ENCODE measurements around the gene AOPEP. TPM values are rescaled to one million over a fixed set of nuclear protein-coding genes. Genes with fewer than 3 reads are reported as not detected.

AOPEP gene
- total and polyA plus RNA-seq, 12 donors, result 110 to 250 (median 161) TPM

GRCh38 chr9:94717761-94718160 lies 8.7 kb upstream of the AOPEP start:
- DNase-seq (no peak), ATAC-seq (no peak)
- Histone ChIP-seq H3K36me3 (no peaks in the 10 kb centered on the region), H3K27ac (no peak overlapping the region), H3K4me1 (no peaks in the 10 kb centered on the region), H3K27me3 (peaks cover 0 to 4% (median 0%) of the 10 kb centered on the region in 7 donors), H3K9me3 (peaks cover 0 to 8% (median 0%) of the 10 kb centered on the region in 11 donors), H3K4me3 (no peak overlapping the region)
- 45 to 46% methylated on average over 3 of the region's 3 CpGs for WGBS, 2 donors
- TF ChIP-seq, protein P1, sequence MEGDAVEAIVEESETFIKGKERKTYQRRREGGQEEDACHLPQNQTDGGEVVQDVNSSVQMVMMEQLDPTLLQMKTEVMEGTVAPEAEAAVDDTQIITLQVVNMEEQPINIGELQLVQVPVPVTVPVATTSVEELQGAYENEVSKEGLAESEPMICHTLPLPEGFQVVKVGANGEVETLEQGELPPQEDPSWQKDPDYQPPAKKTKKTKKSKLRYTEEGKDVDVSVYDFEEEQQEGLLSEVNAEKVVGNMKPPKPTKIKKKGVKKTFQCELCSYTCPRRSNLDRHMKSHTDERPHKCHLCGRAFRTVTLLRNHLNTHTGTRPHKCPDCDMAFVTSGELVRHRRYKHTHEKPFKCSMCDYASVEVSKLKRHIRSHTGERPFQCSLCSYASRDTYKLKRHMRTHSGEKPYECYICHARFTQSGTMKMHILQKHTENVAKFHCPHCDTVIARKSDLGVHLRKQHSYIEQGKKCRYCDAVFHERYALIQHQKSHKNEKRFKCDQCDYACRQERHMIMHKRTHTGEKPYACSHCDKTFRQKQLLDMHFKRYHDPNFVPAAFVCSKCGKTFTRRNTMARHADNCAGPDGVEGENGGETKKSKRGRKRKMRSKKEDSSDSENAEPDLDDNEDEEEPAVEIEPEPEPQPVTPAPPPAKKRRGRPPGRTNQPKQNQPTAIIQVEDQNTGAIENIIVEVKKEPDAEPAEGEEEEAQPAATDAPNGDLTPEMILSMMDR (IDR thresholded peaks at IDR 0.05), result no peak
- intact Hi-C loops (cut with DNase I), result no loop called here

DNA sequence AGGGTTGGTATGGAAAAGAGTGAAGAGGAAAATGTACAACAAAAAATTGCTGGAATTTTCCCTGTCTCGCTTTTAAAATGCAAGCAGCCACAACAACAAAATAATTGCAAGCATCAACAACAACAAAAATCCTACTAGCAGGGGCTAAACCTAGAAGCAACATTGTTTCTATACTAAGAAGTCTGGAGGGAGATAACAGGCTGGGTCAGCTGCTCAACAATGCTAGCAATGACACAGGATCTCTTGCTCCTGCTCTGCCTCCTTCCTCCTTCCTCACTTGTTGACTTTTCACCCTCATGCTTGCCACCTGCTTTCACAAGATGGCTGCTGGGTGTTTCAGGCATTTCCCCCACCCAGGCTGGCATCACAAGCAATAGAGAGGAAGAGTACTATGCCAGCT lies 7.6 kb upstream of the AOPEP start:
- intact Hi-C loops (cut with DNase I), result no loop called here
- ATAC-seq (no peak), DNase-seq (no peak)
- Histone ChIP-seq H3K4me3 (no peak overlapping the region), H3K36me3 (no peaks in the 10 kb centered on the region), H3K4me1 (no peaks in the 10 kb centered on the region), H3K9me3 (peaks cover 0 to 8% (median 0%) of the 10 kb centered on the region in 11 donors), H3K27me3 (peaks cover 0 to 4% (median 0%) of the 10 kb centered on the region in 7 donors), H3K27ac (no peak overlapping the region)
- TF ChIP-seq, protein P1 (IDR thresholded peaks at IDR 0.05), result no peak
- 92 to 93% methylated on average over 1 of the region's 1 CpG for WGBS, 2 donors

DNA sequence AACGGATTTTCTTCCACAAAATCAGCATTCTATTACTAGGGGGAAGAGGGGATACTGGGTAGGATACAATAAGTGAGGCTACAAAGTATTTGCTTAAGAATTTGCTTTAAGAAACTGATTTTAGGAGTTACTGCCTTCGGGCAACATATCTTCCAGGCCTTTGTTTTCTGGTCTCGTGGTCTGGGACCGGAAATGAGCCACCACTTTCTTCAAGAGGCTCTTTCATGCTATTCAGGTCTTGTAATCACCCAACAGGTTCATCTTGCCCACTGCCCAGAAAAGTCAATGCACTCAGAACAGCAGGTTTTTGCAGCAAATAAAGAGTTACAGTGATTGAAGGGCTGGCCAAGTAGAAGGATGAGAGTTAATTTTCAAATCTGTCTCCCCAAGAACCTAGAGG lies 6.6 kb upstream of the AOPEP start:
- ATAC-seq, result no peak

DNA sequence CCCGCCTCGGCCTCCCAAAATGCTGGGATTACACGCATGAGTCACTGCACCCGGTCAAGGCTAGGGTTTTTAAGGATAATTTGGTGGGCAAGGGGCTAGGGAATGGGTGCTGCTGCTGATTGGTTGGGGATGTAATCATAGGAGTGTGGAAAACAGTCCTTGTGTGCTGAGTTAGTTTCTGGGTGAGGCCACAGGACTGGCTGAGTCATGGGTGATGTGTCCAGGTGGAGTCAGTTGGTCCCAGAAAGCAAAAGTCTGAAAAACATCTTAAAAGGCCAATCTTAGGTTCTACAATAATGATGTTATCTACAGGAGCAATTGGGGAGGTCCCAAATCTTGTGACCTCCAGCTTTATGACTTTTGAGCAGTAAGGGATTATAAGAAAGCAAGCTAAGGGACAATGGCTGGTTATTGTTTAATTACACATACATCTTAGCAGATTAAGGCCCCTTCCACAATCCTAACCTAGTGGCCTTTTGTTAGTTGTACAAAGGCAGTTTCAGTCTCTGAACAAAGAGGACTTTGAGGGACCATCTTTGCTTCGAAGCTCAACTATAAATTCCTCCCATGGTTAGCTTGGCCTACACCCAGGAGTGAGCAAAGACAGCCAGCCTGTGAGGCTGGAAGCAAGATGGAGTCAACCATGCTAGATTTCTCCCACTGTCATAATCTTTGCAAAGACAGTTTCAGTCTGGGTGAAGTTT lies 5.5 kb upstream of the AOPEP start:
- no peak for DNase-seq
- no peaks in the 10 kb centered on the region for H3K36me3 ChIP-seq
- no peak overlapping the region for H3K27ac ChIP-seq
- WGBS, 2 donors, result 92 to 93% methylated on average over 5 of the region's 5 CpGs
- intact Hi-C loops (cut with DNase I), result no loop called here
- TF ChIP-seq, protein P1 (IDR thresholded peaks at IDR 0.05), result no peak
- no peak overlapping the region for H3K4me3 ChIP-seq
- H3K27me3 ChIP-seq, result peaks cover 0 to 1% (median 0%) of the 10 kb centered on the region in 7 donors
- peaks cover 0 to 2% (median 0%) of the 10 kb centered on the region in 9 donors for H3K4me1 ChIP-seq
- no peak for ATAC-seq
- peaks cover 0 to 8% (median 0%) of the 10 kb centered on the region in 11 donors for H3K9me3 ChIP-seq

More for the DNA sequence above, 6.6 kb upstream of the AOPEP start:
- Histone ChIP-seq H3K27ac (no peak overlapping the region), H3K4me1 (no peaks in the 10 kb centered on the region), H3K27me3 (peaks cover 0 to 4% (median 0%) of the 10 kb centered on the region in 7 donors), H3K36me3 (no peaks in the 10 kb centered on the region), H3K9me3 (peaks cover 0 to 8% (median 0%) of the 10 kb centered on the region in 11 donors), H3K4me3 (no peak overlapping the region)
- DNase-seq, result no peak
- intact Hi-C loops (cut with DNase I), result no loop called here
- TF ChIP-seq, protein P1 (IDR thresholded peaks at IDR 0.05), result no peak
- 88 to 91% methylated on average over 4 of the region's 4 CpGs for WGBS, 2 donors
